Measurements from ENCODE around the gene MC4R.

DNA sequence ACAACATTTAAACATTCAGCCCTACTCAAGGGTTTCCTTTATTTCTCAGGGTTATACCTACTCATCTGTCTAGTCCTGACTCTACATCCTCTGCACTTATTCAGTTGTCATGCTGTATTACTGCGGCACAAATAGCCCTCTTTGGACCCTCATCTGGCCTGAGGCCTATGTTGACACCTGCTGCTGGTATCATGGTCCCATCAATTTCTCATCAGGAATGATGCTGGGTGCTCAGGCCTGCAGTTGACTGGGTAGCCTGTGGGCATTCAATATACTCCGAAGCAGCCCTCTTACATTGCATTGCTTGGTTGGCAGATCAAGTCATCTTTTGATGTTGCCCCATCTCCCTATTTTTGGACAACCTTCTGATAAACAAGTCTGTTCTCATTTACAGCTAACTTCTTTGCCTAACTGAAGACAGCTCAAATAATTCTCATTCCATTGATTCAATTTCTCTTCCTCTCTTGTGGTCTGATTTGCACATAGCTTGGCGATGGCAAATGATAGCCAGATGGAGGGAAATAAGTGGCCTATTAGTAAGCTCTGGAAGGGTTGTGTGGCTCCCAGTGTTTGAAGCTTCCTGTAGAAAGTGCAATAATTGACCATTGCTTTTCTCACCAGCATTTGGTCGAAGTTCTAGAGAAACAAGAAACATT lies 19.1 kb upstream of the MC4R start:
- TF ChIP-seq POLR2A (IDR thresholded peaks at IDR 0.05) (no peak), CTCF (IDR thresholded peaks at IDR 0.05) (no peak)
